Heart right ventricle (tissue), 16 donors: Measurements from ENCODE around the gene PEAR1. TPM values are rescaled to one million over a fixed set of nuclear protein-coding genes. Genes with fewer than 3 reads are reported as not detected.

ENCODE experiments used
- ATAC-seq, 8 donors: fragments of 200-7000 bp; cut with Tn5 transposase; one replicate each; pipeline ENCODE4 v1.9.1; 2020; ENCODE audit warnings: mild to moderate bottlenecking in 8 of 8, moderate library complexity in 8 of 8, moderate number of reproducible peaks in 1 of 8
- DNase-seq, 2 donors: peaks; one replicate each; pipeline ENCODE4 v3.0.0-alpha.2; 2020
- H3K27ac ChIP-seq, 10 donors: fragments of 200-600 bp; sonication (generic) in 2 of 10; one replicate each; pipeline versions ENCODE4 v1.5.0 to v1.8.0; 2020 to 2022; ENCODE audit warnings: mild to moderate bottlenecking in 3 of 10
- H3K27me3 ChIP-seq, 7 donors: fragments of 200-600 bp; one replicate each; pipeline ENCODE4 v1.8.0; 2021 to 2022; ENCODE audit warnings: mild to moderate bottlenecking in 2 of 7
- H3K36me3 ChIP-seq, 9 donors: fragments of 200-600 bp; sonication (generic) in 1 of 9; one replicate each; pipeline versions ENCODE4 v1.5.0 to v1.8.0; 2020 to 2022; ENCODE audit warnings: mild to moderate bottlenecking in 2 of 9
- H3K4me1 ChIP-seq, 9 donors: fragments of 200-600 bp; sonication (generic) in 1 of 9; one replicate each; pipeline versions ENCODE4 v1.5.0 to v1.8.0; 2020 to 2022; ENCODE audit warnings: mild to moderate bottlenecking in 4 of 9
- H3K4me3 ChIP-seq, 10 donors: fragments of 200-600 bp; sonication (generic) in 2 of 10; one replicate each; pipeline versions ENCODE4 v1.5.0 to v1.8.0; 2020 to 2022; ENCODE audit warnings: mild to moderate bottlenecking in 7 of 10, moderate library complexity in 2 of 10
- H3K9me3 ChIP-seq, 11 donors: fragments of 200-600 bp in 10 of 11; sonication (generic) in 2 of 11; one replicate each; pipeline versions ENCODE4 v1.5.0 to v1.8.0; 2013 to 2022; ENCODE audit warnings: mild to moderate bottlenecking in 2 of 11, control low read depth in 1 of 11, moderate library complexity in 1 of 11
- CTCF ChIP-seq, 9 donors: fragments of 200-600 bp; sonication (generic) in 2 of 9; IDR thresholded peaks; one replicate each; pipeline versions ENCODE4 v1.5.0 to v1.8.0; 2021 to 2022; ENCODE audit warnings: antibody characterized with exemption in 9 of 9, mild to moderate bottlenecking in 5 of 9, moderate library complexity in 1 of 9
- WGBS, 2 donors: extraction: QIAGEN DNeasy Blood & Tissue Kit; methylation state at CpG; one replicate each; pipeline ENCODE4 v1.1.7; 2013; ENCODE audit warnings: inconsistent platforms in 1 of 2; 5-methylcytosine and 5-hydroxymethylcytosine counted together
- intact Hi-C, 10 donors: fragments of 100-400 bp; cut with DNase I; formaldehyde crosslinking; loops; one replicate each; pipeline versions ENCODE4 v1.11.1 to v1.14.2; 2022
- polyA plus RNA-seq, 2 donors: library from polyadenylated mRNA; stranded (reverse); fragments of 200-250 nt; gene quantifications; one replicate each; pipeline ENCODE4 v1.2.3, GENCODE V29; 2013
- total RNA-seq, 10 donors: library from RNA; stranded (reverse); fragmentation: NEBNext Ultra II Directional in 3 of 10; extraction: Animal tissue kit (Norgen Biotek cat#: 25700) in 3 of 10; gene quantifications; one replicate each; pipeline versions ENCODE4 v1.2.1 to v1.2.4, GENCODE V29; 2021 to 2023
- donor health status: Arrhythmogenic right ventricular cardiomyopathy.
- donor health status: ischemic (EF 13 %, LVEDD 7.1; RV severe dilation, severe dysfunction).
- donor health status: healthy with polysubstance abuse.
- donor health status: DM: no; HTN: yes; CAD: no.
- donor health status: DM: no; HTN: no; CAD: no.
- donor health status: ischemic (EF 25% LVEDD 6.9; RV normal size, moderate dysfunction).
- donor health status: ischemic (EF 25% LVEDD 5.7; RV mildly dilated, moderate dysfunction).
- donor health status: healthy.
- donor health status: DM: yes; HTN: yes; CAD: no.
- donor health status: Ischemic cardiomyopathy.
- donor health status: ischemic (EF 35%, LVEDD 5.7; RV mildly dilated, moderate dysfunction).
- donor health status: nonischemic (EF 11% LVEDD 7.7; RV severe dilation, severe dysfunction).
- donor health status: DM: yes; HTN: yes; CAD: no.
- donor health status: PGD.
- donor health status: ischemic (EF 29% LVEDD 5.4; RV normal size, mild dysfunction).
- donor health status: nonischemic (EF 23%, LVEDD 6.1; RV moderate dilation, normal function).

PEAR1 gene
- total and polyA plus RNA-seq, 12 donors = 3.8 to 13.7 (median 7.1) TPM

DNA sequence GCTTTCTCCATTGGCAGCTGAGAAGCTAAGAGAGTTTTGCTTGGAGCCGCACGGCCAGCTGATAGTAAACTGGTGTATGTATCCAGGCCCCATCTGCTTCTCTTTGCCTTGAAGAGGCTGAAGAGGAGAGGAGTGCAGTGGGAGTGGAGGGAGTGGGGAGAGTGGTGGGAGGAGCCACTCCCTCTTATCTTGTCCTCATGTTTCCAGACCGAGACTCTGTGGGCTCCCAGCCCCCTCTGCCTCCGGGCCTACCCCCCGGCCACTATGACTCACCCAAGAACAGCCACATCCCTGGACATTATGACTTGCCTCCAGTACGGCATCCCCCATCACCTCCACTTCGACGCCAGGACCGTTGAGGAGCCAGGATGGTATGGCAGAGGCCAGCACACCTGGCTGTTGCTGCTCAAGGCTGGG is 20.9 kb downstream of the PEAR1 start:
- peaks cover 0 to 13% (median 6%) of the 10 kb centered on the region in 9 donors for H3K4me1 ChIP-seq
- H3K9me3 ChIP-seq = peaks cover 0 to 18% (median 0%) of the 10 kb centered on the region in 11 donors
- peaks cover 0 to 13% (median 0%) of the 10 kb centered on the region in 7 donors for H3K27me3 ChIP-seq
- no peak overlapping the region for H3K27ac ChIP-seq
- intact Hi-C loops = no loop called here
- DNase-seq = no peak
- 78 to 84% methylated on average over 9 of the region's 9 CpGs for WGBS, 2 donors
- no peak overlapping the region for H3K4me3 ChIP-seq
- peaks cover 0 to 83% (median 12%) of the 10 kb centered on the region in 9 donors for H3K36me3 ChIP-seq
- no peak for TF ChIP-seq CTCF (IDR thresholded peaks at IDR 0.05)
- ATAC-seq = no peak

GRCh38 chr1:156920233-156921052 is 26.9 kb downstream of the PEAR1 start, which contains the start of gene LRRC71:
TSS of gene LRRC71 (plus strand) at chr1:156920632. CDS start at chr1:156920804, 172 bp downstream.
- Histone ChIP-seq H3K4me3 (peak within 1 kb of the TSS in 6 of 10 donors; percentile 23 to 35 (median 26)), H3K36me3 (peaks cover 0 to 29% (median 4%) of the 10 kb centered on the region in 9 donors), H3K27ac (no peak within 1 kb of the TSS), H3K4me1 (peaks cover 8 to 30% (median 22%) of the 10 kb centered on the region in 9 donors), H3K9me3 (peaks cover 0 to 18% (median 0%) of the 10 kb centered on the region in 11 donors), H3K27me3 (peaks cover 27 to 67% (median 51%) of the 10 kb centered on the region in 7 donors)
- peak; percentile 72 to 96 (median 93) for TF ChIP-seq CTCF (IDR thresholded peaks at IDR 0.05)
- ATAC-seq (peak; percentile 93 to 97 (median 95)), DNase-seq (peak; percentile 82 to 90)
- WGBS, 2 donors = 6 to 7% methylated on average over 71 of the region's 71 CpGs
- intact Hi-C loops = loop anchor here in 5 of 10 donors (1.0 to 10.0 kb wide), 8 partner anchors 28 to 236 kb away; partner anchors contain the start of genes ISG20L2 (in 1 of the 5), METTL25B (in 1 of the 5) and PEAR1 (in 1 of the 5)

DNA sequence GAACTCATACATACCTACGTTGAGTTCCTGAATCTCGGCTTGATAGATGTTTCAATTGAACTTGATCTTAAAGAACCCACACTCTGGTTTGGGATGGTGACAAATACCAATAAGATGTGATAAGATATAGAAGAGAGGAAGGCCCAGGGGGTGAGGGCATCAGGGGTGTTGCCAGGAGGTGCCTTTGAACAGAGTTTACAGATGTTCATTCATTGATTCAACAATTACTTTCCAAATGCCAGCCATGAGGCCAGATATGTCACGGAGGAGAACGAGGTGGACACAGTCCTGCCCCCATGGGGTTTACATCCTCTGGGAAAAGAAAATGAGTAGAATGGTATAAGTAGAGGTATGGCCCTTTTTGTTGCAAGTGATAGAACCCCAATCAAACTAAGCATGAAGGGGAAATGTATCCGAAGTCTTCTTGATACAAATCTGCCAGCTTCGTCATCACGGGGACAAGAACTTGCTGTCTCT is 27.6 kb downstream of the PEAR1 start:
- DNase-seq (no peak), ATAC-seq (no peak)
- peaks cover 0 to 24% (median 4%) of the 10 kb centered on the region in 9 donors for H3K36me3 ChIP-seq
- H3K27ac ChIP-seq = no peak overlapping the region
- H3K9me3 ChIP-seq = peaks cover 0 to 18% (median 0%) of the 10 kb centered on the region in 11 donors
- peaks cover 27 to 71% (median 56%) of the 10 kb centered on the region in 7 donors for H3K27me3 ChIP-seq
- intact Hi-C loops = loop anchor here in 5 of 10 donors (2.0 to 10.0 kb wide), 7 partner anchors 28 to 236 kb away; partner anchors contain the start of genes ISG20L2 (in 1 of the 5), METTL25B (in 1 of the 5) and PEAR1 (in 1 of the 5)
- WGBS, 2 donors = 64 to 68% methylated on average over 7 of the region's 7 CpGs
- H3K4me3 ChIP-seq = peak overlapping the region in 1 of 10 donors; percentile 35
- H3K4me1 ChIP-seq = peaks cover 8 to 30% (median 24%) of the 10 kb centered on the region in 9 donors
- TF ChIP-seq CTCF (IDR thresholded peaks at IDR 0.05) = no peak
